Parathyroid adenoma (tissue), 2 donors: ENCODE results near the gene AFAP1L2.

Source experiments
- H2AFZ ChIP-seq: fragments of 300-600 bp; sonication (generic); one replicate; pipeline ENCODE4 v1.7.0; 2017; ENCODE audit warnings: antibody characterized with exemption, mild to moderate bottlenecking
- H3K27ac ChIP-seq: fragments of 300-600 bp; sonication (generic); one replicate; pipeline ENCODE4 v1.7.0; 2017
- H3K27me3 ChIP-seq: fragments of 300-600 bp; sonication (generic); one replicate; pipeline ENCODE4 v1.7.0; 2017; ENCODE audit warnings: low read length; ENCODE audit not compliant: control insufficient read depth, insufficient read depth
- H3K36me3 ChIP-seq: fragments of 300-600 bp; sonication (generic); one replicate; pipeline ENCODE4 v1.7.0; 2017; ENCODE audit warnings: low read length; ENCODE audit not compliant: control insufficient read depth, insufficient read depth
- H3K4me1 ChIP-seq: fragments of 300-600 bp; sonication (generic); one replicate; pipeline ENCODE4 v1.7.0; 2017; ENCODE audit warnings: control low read depth
- H3K4me2 ChIP-seq: fragments of 300-600 bp; sonication (generic); one replicate; pipeline ENCODE4 v1.7.0; 2017; ENCODE audit warnings: low read length
- H3K4me3 ChIP-seq: fragments of 300-600 bp; sonication (generic); one replicate; pipeline ENCODE4 v1.7.0; 2017; ENCODE audit warnings: low read depth, low read length
- H3K79me2 ChIP-seq: fragments of 300-600 bp; sonication (generic); one replicate; pipeline ENCODE4 v1.7.0; 2017; ENCODE audit warnings: control low read depth
- H3K9ac ChIP-seq: fragments of 300-600 bp; sonication (generic); one replicate; pipeline ENCODE4 v1.7.0; 2017; ENCODE audit warnings: mild to moderate bottlenecking
- H3K9me3 ChIP-seq: fragments of 300-600 bp; sonication (generic); one replicate; pipeline ENCODE4 v1.7.0; 2017; ENCODE audit warnings: low read length; ENCODE audit not compliant: control insufficient read depth
- CTCF ChIP-seq: fragments of 300-600 bp; sonication (generic); IDR thresholded peaks from one replicate; pipeline ENCODE4 v1.7.0; 2017; ENCODE audit warnings: antibody characterized with exemption, mild to moderate bottlenecking
- donor health status: primary hyperparathyroidism.

AFAP1L2 gene

GRCh38 chr10:114288424-114289095, 115.7 kb downstream of the AFAP1L2 start:
- Histone ChIP-seq H3K9me3 (no peaks in the 10 kb centered on the region), H3K4me1 (peaks cover 7% of the 10 kb centered on the region), H3K4me3 (no peak overlapping the region), H3K36me3 (no peaks in the 10 kb centered on the region), H3K9ac (no peak overlapping the region), H3K79me2 (no peaks in the 10 kb centered on the region), H3K27ac (peak overlapping the region; percentile 6), H3K4me2 (no peak overlapping the region), H3K27me3 (no peaks in the 10 kb centered on the region), H2AFZ (no peak overlapping the region)
- no peak for TF ChIP-seq CTCF

DNA sequence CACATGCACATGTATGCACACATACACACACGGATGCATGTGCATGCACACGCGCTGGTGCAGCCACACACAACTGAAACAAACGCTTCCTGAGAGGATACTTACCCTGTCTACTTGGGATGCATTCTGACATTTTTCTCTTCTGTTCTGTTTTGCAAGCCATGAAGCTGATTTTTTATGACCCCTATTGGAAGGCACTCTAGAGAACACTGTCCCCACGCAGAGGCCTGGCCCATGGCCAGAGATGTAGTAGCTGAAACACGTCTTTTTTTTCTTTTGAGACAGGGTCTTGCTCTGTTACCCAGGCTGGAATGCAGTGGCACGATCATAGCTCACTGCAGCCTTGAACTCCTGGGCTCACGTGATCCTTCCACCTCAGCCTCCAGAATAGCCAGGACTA, 117.4 kb downstream of the AFAP1L2 start:
- no peak for TF ChIP-seq CTCF
- no peak overlapping the region for H3K27ac ChIP-seq
- no peak overlapping the region for H3K9ac ChIP-seq
- H3K4me3 ChIP-seq, result no peak overlapping the region
- H2AFZ ChIP-seq, result no peak overlapping the region
- H3K9me3 ChIP-seq, result no peaks in the 10 kb centered on the region
- H3K4me1 ChIP-seq, result peaks cover 7% of the 10 kb centered on the region
- no peaks in the 10 kb centered on the region for H3K36me3 ChIP-seq
- no peaks in the 10 kb centered on the region for H3K27me3 ChIP-seq
- H3K4me2 ChIP-seq, result no peak overlapping the region
- H3K79me2 ChIP-seq, result no peaks in the 10 kb centered on the region

- TF ChIP-seq CTCF, result no peak
- no peak overlapping the region for H3K27ac ChIP-seq
- H3K27me3 ChIP-seq, result no peaks in the 10 kb centered on the region
- H3K9me3 ChIP-seq, result no peaks in the 10 kb centered on the region
- no peak overlapping the region for H3K4me2 ChIP-seq
- H3K4me3 ChIP-seq, result no peak overlapping the region
- no peaks in the 10 kb centered on the region for H3K36me3 ChIP-seq
- no peaks in the 10 kb centered on the region for H3K79me2 ChIP-seq
- H2AFZ ChIP-seq, result no peak overlapping the region
- H3K4me1 ChIP-seq, result peaks cover 7% of the 10 kb centered on the region
- no peak overlapping the region for H3K9ac ChIP-seq
Measured at GRCh38 chr10:114285961-114286441, 118.3 kb downstream of the AFAP1L2 start.

DNA sequence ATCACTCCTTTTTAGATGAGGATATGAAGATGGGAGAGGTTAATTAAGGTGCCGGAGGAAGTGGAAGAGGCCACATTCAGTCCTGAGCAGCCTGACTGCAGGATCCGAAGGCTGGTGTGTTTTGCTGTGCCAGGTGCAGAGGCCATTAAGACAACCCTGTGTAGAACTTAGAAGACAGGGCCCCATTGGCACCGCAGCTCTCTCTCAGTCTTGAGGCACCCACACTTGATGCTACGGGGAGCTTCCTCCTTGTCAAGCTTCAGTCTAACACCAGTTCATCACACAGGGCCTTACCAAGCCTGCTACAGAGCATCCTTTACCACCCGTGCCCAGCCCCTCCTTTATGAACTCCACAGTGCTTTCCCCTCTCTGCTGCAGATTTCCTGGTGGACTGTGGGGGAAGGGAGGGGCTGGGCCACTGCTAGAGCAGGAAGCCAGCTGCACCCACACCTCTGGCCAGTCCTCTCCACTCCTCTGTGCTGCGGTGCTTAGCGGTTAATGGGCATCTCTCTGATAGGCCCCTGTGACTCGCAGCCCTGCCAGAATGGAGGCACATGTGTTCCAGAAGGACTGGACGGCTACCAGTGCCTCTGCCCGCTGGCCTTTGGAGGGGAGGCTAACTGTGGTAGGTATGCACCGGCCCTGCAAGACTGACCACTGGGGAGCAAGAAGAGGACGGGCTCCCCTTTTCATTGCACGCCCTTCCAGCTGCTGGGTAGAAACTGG, 119.8 kb downstream of the AFAP1L2 start:
- Histone ChIP-seq H3K36me3 (no peaks in the 10 kb centered on the region), H3K9ac (no peak overlapping the region), H3K4me2 (no peak overlapping the region), H3K4me3 (no peak overlapping the region), H3K9me3 (no peaks in the 10 kb centered on the region), H3K4me1 (peaks cover 14% of the 10 kb centered on the region), H3K27ac (no peak overlapping the region), H3K79me2 (no peaks in the 10 kb centered on the region), H3K27me3 (no peaks in the 10 kb centered on the region), H2AFZ (no peak overlapping the region)
- no peak for TF ChIP-seq CTCF
